Erythroblast (primary cell): ENCODE measurements around the gene AMN1.

Experiments used
- GATA1 ChIP-seq: IDR thresholded peaks from 2 replicates; pipeline ENCODE4 v1.6.1; 2011; ENCODE audit warnings: low read depth, mild to moderate bottlenecking, control low read depth, low read length, moderate library complexity
- POLR2A ChIP-seq: IDR thresholded peaks from 2 replicates; pipeline ENCODE4 v1.6.1; 2011; ENCODE audit warnings: mild to moderate bottlenecking, low read length

GRCh38 chr12:31631809-31632208, 97.0 kb downstream of the AMN1 start:
- no peak for TF ChIP-seq POLR2A
- no peak for TF ChIP-seq GATA1
